Gastroesophageal sphincter (tissue), 4 donors: ENCODE measurements around the gene ARHGEF16. TPM values are rescaled to one million over a fixed set of nuclear protein-coding genes. Genes with fewer than 3 reads are reported as not detected.

Experiments
- ATAC-seq: fragments of 150-250 bp; one replicate; pipeline ENCODE4 v1.9.1; 2016; ENCODE audit warnings: mild to moderate bottlenecking, moderate library complexity
- H3K27ac ChIP-seq, 4 donors: fragments of 200-600 bp; sonication (generic) in 3 of 4; 1 replicate in 3 of 4; 2 replicates in 1 of 4; pipeline ENCODE4 v1.5.1; 2016 to 2019
- H3K27me3 ChIP-seq: fragments of 200-600 bp; sonication (generic); one replicate; pipeline ENCODE4 v1.5.1; 2019
- H3K36me3 ChIP-seq, 2 donors: fragments of 200-600 bp; sonication (generic); one replicate each; pipeline ENCODE4 v1.5.1; 2019; ENCODE audit warnings: control low read depth in 1 of 2
- H3K4me1 ChIP-seq, 3 donors: fragments of 200-600 bp; sonication (generic); 1 replicate in 2 of 3; 2 replicates in 1 of 3; pipeline ENCODE4 v1.5.1; 2016 to 2019; ENCODE audit warnings: control low read depth in 2 of 3
- H3K4me3 ChIP-seq, 2 donors: fragments of 200-600 bp; sonication (generic); one replicate each; pipeline ENCODE4 v1.5.1; 2019; ENCODE audit warnings: mild to moderate bottlenecking in 1 of 2, moderate library complexity in 1 of 2
- H3K9me3 ChIP-seq, 3 donors: fragments of 200-600 bp; sonication (generic); one replicate each; pipeline ENCODE4 v1.5.1; 2017 to 2019; ENCODE audit warnings: control low read depth in 2 of 3
- EP300 ChIP-seq: sonication (generic); formaldehyde crosslinking; IDR thresholded peaks from one replicate; pipeline ENCODE4 v1.6.1; 2017; ENCODE audit warnings: antibody characterized with exemption, mild to moderate bottlenecking
- POLR2A ChIP-seq, 2 donors: fragments of 450-650 bp; IDR thresholded peaks; one replicate each; pipeline ENCODE4 v1.6.1; 2017; ENCODE audit warnings: antibody characterized with exemption in 2 of 2, mild to moderate bottlenecking in 2 of 2, moderate library complexity in 1 of 2
- POLR2AphosphoS5 ChIP-seq: sonication (generic); formaldehyde crosslinking; IDR thresholded peaks from one replicate; pipeline ENCODE4 v1.6.1; 2017; ENCODE audit warnings: antibody characterized with exemption
- WGBS, 2 donors: methylation state at CpG; one replicate each; pipeline ENCODE4 v1.1.5; 2018; ENCODE audit warnings: low coverage in 1 of 2; 5-methylcytosine and 5-hydroxymethylcytosine counted together
- total RNA-seq, 4 donors: library from RNA; depleted of rRNA; stranded (reverse); fragments of >200 nt; gene quantifications; one replicate each; pipeline ENCODE4 v1.1.0, GENCODE V29; 2016
- TF ChIP-seq, protein P1 (sequence below), 4 experiments: fragments of 200-600 bp in 2 of 4; fragments of 450-650 bp in 2 of 4; sonication (generic) in 1 of 4; IDR thresholded peaks; one replicate each; pipeline ENCODE4 v1.5.1; 2017 to 2019; ENCODE audit warnings: antibody characterized with exemption in 4 of 4, mild to moderate bottlenecking in 2 of 4, moderate library complexity in 2 of 4

ARHGEF16 gene
- total RNA-seq, 4 donors from 2014 or later, result 0.54 to 2.3 (median 0.87) TPM

- Histone ChIP-seq H3K4me3 (no peak overlapping the region), H3K27me3 (peaks cover 88% of the 10 kb centered on the region), H3K36me3 (peaks cover 0 to 8% of the 10 kb centered on the region in 2 donors), H3K9me3 (peaks cover 0 to 17% (median 0%) of the 10 kb centered on the region in 3 donors), H3K4me1 (peaks cover 0 to 25% (median 0%) of the 10 kb centered on the region in 3 donors), H3K27ac (no peak overlapping the region)
- ATAC-seq, result no peak
- TF ChIP-seq POLR2A (IDR thresholded peaks at IDR 0.05) (no peak), EP300 (no peak), POLR2AphosphoS5 (no peak)
- TF ChIP-seq, protein P1, sequence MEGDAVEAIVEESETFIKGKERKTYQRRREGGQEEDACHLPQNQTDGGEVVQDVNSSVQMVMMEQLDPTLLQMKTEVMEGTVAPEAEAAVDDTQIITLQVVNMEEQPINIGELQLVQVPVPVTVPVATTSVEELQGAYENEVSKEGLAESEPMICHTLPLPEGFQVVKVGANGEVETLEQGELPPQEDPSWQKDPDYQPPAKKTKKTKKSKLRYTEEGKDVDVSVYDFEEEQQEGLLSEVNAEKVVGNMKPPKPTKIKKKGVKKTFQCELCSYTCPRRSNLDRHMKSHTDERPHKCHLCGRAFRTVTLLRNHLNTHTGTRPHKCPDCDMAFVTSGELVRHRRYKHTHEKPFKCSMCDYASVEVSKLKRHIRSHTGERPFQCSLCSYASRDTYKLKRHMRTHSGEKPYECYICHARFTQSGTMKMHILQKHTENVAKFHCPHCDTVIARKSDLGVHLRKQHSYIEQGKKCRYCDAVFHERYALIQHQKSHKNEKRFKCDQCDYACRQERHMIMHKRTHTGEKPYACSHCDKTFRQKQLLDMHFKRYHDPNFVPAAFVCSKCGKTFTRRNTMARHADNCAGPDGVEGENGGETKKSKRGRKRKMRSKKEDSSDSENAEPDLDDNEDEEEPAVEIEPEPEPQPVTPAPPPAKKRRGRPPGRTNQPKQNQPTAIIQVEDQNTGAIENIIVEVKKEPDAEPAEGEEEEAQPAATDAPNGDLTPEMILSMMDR (IDR thresholded peaks at IDR 0.05), result no peak
- 100% methylated on average over 2 of the region's 8 CpGs; no CpG with 5 or more reads in 1 of the 2 donors for WGBS, 2 donors
Observed at GRCh38 chr1:3418600-3418999, 35.9 kb upstream of the ARHGEF16 start.

DNA sequence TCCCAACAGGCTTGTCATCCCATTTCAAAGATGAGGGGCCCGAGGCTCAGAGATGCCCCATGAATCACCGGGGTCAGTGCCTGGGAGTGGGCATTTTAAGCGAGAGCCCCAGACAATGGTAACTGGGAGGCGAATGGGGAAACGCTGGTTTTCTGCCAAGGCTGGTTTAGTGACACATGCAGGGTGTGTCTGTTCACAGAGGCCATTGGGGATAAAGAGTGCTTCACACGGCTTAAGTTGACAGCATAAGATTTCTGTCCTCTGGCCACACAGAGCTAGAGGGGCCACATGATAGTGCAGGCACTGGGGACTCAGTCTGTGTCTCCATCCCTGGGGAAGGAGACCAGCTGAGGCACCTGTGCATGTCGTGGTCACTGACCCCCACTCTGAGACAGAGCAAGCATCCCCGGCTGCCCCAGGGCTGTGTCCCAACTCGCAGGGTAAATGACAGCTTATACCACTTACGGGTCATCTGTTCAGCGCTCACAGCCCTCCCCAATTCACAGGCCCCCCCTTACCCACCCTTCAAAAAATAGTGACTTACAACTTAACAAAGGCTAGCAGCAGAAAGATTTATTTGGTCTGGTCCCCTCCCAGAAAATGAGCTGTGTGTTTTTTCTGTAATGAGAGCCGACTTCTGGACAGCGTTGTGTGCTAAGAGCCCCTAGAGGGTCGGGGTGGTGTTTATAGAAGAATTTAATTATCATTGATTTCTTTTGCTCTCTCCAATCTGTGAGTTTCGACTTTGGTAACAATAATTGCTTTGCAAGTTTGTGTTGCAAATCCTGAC is 34.9 kb upstream of the ARHGEF16 start:
- Histone ChIP-seq H3K36me3 (peaks cover 0 to 8% of the 10 kb centered on the region in 2 donors), H3K9me3 (peaks cover 0 to 17% (median 0%) of the 10 kb centered on the region in 3 donors), H3K4me1 (peaks cover 0 to 29% (median under 1%) of the 10 kb centered on the region in 3 donors), H3K27ac (no peak overlapping the region), H3K27me3 (peaks cover 88% of the 10 kb centered on the region), H3K4me3 (no peak overlapping the region)
- WGBS, 2 donors, result 59 to 60% methylated on average over 7 to 11 of the region's 15 CpGs
- ATAC-seq, result no peak
- TF ChIP-seq POLR2AphosphoS5 (no peak), EP300 (no peak), POLR2A (IDR thresholded peaks at IDR 0.05) (no peak)
- TF ChIP-seq, protein P1 (IDR thresholded peaks at IDR 0.05), result no peak

DNA sequence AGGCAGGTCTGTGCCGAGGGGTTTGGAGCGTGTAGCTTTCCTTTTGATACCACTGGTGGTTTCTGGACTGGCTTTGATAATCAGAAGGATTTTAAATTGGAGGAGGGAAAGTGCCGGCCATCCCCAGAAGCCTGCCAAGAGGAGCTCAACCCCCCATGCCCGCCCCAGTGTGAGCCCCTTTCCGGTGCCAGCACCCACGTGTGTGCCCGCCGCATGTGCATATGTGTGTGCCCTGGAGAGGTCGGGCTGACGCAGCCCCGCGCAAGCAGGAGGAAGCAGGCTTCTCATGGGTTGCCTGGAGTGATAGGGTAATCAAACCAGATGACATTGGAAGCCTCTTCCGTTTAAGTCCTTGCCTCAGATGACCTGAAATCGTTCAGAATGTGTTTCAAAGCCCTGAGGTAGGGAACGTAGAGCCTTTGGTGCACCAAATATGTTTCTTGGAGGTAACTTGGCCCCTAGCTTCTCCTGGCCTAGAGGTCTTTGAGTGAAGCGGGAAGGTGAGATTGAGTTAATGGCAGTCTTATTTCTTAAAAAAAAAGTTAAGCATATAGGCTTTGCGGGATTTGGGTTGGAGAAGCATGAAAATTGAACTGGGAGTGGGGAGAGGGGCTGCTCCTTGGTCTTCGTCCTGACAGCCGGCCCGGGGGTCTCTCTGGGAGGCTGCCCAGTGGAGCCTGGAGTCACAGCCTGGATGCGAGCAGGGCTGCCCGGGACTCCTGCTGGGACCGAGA is 34.1 kb upstream of the ARHGEF16 start:
- Histone ChIP-seq H3K27ac (no peak overlapping the region), H3K9me3 (peaks cover 0 to 17% (median 0%) of the 10 kb centered on the region in 3 donors), H3K4me1 (peaks cover 0 to 26% (median 4%) of the 10 kb centered on the region in 3 donors), H3K27me3 (peaks cover 84% of the 10 kb centered on the region), H3K36me3 (peaks cover 0 to 8% of the 10 kb centered on the region in 2 donors), H3K4me3 (no peak overlapping the region)
- 87 to 89% methylated on average over 7 to 12 of the region's 23 CpGs for WGBS, 2 donors
- TF ChIP-seq POLR2AphosphoS5, result no peak
- TF ChIP-seq POLR2A (IDR thresholded peaks at IDR 0.05), result no peak
- no peak for TF ChIP-seq EP300
- TF ChIP-seq, protein P1 (IDR thresholded peaks at IDR 0.05), result no peak
- no peak for ATAC-seq

DNA sequence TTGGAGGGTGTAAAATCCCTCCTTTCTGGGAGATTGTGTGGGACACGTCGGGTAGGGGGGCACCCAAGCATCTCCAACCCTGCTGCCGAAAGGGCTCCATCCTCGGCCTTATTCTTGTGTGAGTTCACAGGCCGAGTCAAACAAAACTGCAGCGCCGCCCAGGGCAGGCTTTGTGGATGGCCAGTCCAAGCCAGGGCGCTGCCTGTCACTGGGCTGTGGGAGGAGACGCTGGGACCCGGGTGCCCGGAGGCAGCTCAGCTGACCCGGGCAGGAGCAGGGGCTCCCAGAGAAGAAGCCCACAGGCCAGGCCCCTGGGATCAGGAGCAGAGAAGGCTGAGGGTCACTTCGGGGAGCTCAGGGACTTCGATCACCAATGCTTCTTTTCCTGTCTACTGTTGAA is 31.8 kb upstream of the ARHGEF16 start:
- WGBS, 2 donors, result 90% methylated on average over 2 of the region's 14 CpGs; no CpG with 5 or more reads in 1 of the 2 donors
- Histone ChIP-seq H3K4me1 (peaks cover 0 to 19% (median 4%) of the 10 kb centered on the region in 3 donors), H3K9me3 (peaks cover 0 to 7% (median 0%) of the 10 kb centered on the region in 3 donors), H3K36me3 (peaks cover 0 to 21% of the 10 kb centered on the region in 2 donors), H3K27me3 (peaks cover 66% of the 10 kb centered on the region), H3K4me3 (no peak overlapping the region), H3K27ac (peak overlapping the region in 3 of 4 donors; percentile 24 to 61 (median 48))
- ATAC-seq, result no peak
- TF ChIP-seq EP300, result no peak
- no peak for TF ChIP-seq POLR2AphosphoS5
- TF ChIP-seq POLR2A (IDR thresholded peaks at IDR 0.05), result no peak
- TF ChIP-seq, protein P1 (IDR thresholded peaks at IDR 0.05), result no peak
